ENCODE results near the gene KIAA0319L. TPM values are rescaled to one million over a fixed set of nuclear protein-coding genes. Genes with fewer than 3 reads are reported as not detected.

KIAA0319L gene
- total and polyA plus RNA-seq, 2 experiments from 2014 or later, result 27.2 to 75.1 TPM

DNA sequence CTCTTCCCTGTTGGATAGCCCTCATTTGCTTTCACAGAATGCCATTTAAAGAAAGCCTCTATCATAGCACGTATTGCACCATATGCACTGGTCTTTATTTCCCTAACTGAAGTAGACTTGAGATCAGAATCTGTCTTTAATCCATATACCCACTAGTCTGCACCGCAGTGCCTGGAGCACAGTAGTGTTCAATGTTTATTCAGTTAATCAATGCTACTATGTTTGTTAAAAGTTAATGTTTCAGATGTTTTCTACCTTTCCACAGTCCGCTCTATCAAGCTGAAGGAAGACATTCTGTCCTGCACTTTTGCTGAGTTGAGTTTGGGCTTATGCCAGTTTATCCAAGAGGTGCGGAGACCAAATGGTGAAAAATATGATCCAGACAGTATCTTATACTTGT is 149.5 kb downstream of the KIAA0319L start:
- ATAC-seq (no peak), DNase-seq (ENCODE audit: low spot score) (no peak)
- Histone ChIP-seq H3K79me2 (replicated peaks; ENCODE audit: insufficient read depth) (no peaks in the 10 kb centered on the region), H3F3A (replicated peaks; ENCODE audit: low read depth) (no peaks in the 10 kb centered on the region), H3K27me3 (ENCODE audit: insufficient read depth) (no peaks in the 10 kb centered on the region), H3K36me3 (ENCODE audit: insufficient read depth) (peaks cover 35% of the 10 kb centered on the region), H3K9me2 (ENCODE audit: insufficient read depth) (no peaks in the 10 kb centered on the region), H3K27ac (ENCODE audit: low read depth) (no peak overlapping the region), H4K20me1 (replicated peaks; ENCODE audit: insufficient read depth) (no peaks in the 10 kb centered on the region), H2AFZ (no peak overlapping the region), H3K4me3 (no peak overlapping the region), H3K4me1 (ENCODE audit: insufficient read depth) (peaks cover 6% of the 10 kb centered on the region; the same call in 1 of the 2 replicates), H3K4me2 (no peak overlapping the region)
- Mint-ChIP-seq H3K36me3 (ENCODE audit: low read depth) (peaks cover 65% of the 10 kb centered on the region), H3K27ac (no peak overlapping the region), H3K4me1 (peaks cover 12% of the 10 kb centered on the region; the same call in 2 of the 3 replicates), H3K4me3 (no peak overlapping the region), H3K27me3 (ENCODE audit: insufficient read depth, low read depth, poor library complexity) (peaks cover 2% of the 10 kb centered on the region), H3K9me3 (no peaks in the 10 kb centered on the region; the same call in 2 of the 3 replicates)
- no peak for TF ChIP-seq ZNF331 (CRISPR knock-in tag; IDR thresholded peaks at IDR 0.05; ENCODE audit: low read depth)
- TF ChIP-seq, protein P1, sequence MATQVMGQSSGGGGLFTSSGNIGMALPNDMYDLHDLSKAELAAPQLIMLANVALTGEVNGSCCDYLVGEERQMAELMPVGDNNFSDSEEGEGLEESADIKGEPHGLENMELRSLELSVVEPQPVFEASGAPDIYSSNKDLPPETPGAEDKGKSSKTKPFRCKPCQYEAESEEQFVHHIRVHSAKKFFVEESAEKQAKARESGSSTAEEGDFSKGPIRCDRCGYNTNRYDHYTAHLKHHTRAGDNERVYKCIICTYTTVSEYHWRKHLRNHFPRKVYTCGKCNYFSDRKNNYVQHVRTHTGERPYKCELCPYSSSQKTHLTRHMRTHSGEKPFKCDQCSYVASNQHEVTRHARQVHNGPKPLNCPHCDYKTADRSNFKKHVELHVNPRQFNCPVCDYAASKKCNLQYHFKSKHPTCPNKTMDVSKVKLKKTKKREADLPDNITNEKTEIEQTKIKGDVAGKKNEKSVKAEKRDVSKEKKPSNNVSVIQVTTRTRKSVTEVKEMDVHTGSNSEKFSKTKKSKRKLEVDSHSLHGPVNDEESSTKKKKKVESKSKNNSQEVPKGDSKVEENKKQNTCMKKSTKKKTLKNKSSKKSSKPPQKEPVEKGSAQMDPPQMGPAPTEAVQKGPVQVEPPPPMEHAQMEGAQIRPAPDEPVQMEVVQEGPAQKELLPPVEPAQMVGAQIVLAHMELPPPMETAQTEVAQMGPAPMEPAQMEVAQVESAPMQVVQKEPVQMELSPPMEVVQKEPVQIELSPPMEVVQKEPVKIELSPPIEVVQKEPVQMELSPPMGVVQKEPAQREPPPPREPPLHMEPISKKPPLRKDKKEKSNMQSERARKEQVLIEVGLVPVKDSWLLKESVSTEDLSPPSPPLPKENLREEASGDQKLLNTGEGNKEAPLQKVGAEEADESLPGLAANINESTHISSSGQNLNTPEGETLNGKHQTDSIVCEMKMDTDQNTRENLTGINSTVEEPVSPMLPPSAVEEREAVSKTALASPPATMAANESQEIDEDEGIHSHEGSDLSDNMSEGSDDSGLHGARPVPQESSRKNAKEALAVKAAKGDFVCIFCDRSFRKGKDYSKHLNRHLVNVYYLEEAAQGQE (IDR thresholded peaks at IDR 0.05; ENCODE audit: unreplicated experiment), result no peak
- TF ChIP-seq, protein P2, sequence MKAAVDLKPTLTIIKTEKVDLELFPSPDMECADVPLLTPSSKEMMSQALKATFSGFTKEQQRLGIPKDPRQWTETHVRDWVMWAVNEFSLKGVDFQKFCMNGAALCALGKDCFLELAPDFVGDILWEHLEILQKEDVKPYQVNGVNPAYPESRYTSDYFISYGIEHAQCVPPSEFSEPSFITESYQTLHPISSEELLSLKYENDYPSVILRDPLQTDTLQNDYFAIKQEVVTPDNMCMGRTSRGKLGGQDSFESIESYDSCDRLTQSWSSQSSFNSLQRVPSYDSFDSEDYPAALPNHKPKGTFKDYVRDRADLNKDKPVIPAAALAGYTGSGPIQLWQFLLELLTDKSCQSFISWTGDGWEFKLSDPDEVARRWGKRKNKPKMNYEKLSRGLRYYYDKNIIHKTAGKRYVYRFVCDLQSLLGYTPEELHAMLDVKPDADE (IDR thresholded peaks at IDR 0.05), result no peak
- TF ChIP-seq, protein P3, sequence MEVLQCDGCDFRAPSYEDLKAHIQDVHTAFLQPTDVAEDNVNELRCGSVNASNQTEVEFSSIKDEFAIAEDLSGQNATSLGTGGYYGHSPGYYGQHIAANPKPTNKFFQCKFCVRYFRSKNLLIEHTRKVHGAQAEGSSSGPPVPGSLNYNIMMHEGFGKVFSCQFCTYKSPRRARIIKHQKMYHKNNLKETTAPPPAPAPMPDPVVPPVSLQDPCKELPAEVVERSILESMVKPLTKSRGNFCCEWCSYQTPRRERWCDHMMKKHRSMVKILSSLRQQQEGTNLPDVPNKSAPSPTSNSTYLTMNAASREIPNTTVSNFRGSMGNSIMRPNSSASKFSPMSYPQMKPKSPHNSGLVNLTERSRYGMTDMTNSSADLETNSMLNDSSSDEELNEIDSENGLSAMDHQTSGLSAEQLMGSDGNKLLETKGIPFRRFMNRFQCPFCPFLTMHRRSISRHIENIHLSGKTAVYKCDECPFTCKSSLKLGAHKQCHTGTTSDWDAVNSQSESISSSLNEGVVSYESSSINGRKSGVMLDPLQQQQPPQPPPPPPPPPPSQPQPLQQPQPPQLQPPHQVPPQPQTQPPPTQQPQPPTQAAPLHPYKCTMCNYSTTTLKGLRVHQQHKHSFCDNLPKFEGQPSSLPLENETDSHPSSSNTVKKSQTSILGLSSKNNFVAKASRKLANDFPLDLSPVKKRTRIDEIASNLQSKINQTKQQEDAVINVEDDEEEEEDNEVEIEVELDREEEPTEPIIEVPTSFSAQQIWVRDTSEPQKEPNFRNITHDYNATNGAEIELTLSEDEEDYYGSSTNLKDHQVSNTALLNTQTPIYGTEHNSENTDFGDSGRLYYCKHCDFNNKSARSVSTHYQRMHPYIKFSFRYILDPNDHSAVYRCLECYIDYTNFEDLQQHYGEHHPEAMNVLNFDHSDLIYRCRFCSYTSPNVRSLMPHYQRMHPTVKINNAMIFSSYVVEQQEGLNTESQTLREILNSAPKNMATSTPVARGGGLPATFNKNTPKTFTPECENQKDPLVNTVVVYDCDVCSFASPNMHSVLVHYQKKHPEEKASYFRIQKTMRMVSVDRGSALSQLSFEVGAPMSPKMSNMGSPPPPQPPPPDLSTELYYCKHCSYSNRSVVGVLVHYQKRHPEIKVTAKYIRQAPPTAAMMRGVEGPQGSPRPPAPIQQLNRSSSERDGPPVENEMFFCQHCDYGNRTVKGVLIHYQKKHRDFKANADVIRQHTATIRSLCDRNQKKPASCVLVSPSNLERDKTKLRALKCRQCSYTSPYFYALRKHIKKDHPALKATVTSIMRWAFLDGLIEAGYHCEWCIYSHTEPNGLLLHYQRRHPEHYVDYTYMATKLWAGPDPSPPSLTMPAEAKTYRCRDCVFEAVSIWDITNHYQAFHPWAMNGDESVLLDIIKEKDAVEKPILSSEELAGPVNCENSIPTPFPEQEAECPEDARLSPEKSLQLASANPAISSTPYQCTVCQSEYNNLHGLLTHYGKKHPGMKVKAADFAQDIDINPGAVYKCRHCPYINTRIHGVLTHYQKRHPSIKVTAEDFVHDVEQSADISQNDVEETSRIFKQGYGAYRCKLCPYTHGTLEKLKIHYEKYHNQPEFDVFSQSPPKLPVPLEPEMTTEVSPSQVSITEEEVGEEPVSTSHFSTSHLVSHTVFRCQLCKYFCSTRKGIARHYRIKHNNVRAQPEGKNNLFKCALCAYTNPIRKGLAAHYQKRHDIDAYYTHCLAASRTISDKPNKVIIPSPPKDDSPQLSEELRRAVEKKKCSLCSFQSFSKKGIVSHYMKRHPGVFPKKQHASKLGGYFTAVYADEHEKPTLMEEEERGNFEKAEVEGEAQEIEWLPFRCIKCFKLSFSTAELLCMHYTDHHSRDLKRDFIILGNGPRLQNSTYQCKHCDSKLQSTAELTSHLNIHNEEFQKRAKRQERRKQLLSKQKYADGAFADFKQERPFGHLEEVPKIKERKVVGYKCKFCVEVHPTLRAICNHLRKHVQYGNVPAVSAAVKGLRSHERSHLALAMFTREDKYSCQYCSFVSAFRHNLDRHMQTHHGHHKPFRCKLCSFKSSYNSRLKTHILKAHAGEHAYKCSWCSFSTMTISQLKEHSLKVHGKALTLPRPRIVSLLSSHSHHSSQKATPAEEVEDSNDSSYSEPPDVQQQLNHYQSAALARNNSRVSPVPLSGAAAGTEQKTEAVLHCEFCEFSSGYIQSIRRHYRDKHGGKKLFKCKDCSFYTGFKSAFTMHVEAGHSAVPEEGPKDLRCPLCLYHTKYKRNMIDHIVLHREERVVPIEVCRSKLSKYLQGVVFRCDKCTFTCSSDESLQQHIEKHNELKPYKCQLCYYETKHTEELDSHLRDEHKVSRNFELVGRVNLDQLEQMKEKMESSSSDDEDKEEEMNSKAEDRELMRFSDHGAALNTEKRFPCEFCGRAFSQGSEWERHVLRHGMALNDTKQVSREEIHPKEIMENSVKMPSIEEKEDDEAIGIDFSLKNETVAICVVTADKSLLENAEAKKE (CRISPR knock-in tag; IDR thresholded peaks at IDR 0.05), result no peak
- TF ChIP-seq NANOG (IDR thresholded peaks at IDR 0.05; ENCODE audit: borderline replicate concordance), result no peak
- TF ChIP-seq POLR2AphosphoS5 (IDR thresholded peaks at IDR 0.05; ENCODE audit: low read depth), result no peak
- no peak for TF ChIP-seq CREB1 (CRISPR knock-in tag; IDR thresholded peaks at IDR 0.05; ENCODE audit: low read depth)
- TF ChIP-seq EZH2phosphoT487 (IDR thresholded peaks at IDR 0.05; ENCODE audit: unreplicated experiment), result no peak
- TF ChIP-seq, protein P4, sequence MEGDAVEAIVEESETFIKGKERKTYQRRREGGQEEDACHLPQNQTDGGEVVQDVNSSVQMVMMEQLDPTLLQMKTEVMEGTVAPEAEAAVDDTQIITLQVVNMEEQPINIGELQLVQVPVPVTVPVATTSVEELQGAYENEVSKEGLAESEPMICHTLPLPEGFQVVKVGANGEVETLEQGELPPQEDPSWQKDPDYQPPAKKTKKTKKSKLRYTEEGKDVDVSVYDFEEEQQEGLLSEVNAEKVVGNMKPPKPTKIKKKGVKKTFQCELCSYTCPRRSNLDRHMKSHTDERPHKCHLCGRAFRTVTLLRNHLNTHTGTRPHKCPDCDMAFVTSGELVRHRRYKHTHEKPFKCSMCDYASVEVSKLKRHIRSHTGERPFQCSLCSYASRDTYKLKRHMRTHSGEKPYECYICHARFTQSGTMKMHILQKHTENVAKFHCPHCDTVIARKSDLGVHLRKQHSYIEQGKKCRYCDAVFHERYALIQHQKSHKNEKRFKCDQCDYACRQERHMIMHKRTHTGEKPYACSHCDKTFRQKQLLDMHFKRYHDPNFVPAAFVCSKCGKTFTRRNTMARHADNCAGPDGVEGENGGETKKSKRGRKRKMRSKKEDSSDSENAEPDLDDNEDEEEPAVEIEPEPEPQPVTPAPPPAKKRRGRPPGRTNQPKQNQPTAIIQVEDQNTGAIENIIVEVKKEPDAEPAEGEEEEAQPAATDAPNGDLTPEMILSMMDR (conservative IDR thresholded peaks at IDR 0.05; ENCODE audit: low read depth in 2 of 2), result no peak
- no peak for TF ChIP-seq STAT1 (IDR thresholded peaks at IDR 0.05; ENCODE audit: unreplicated experiment)
- no peak for TF ChIP-seq ZNF114 (CRISPR knock-in tag; IDR thresholded peaks at IDR 0.05)
- no peak for TF ChIP-seq JUNB (IDR thresholded peaks at IDR 0.05; ENCODE audit: unreplicated experiment)
- no peak for TF ChIP-seq EZH2 (IDR thresholded peaks at IDR 0.05; ENCODE audit: low read depth, unreplicated experiment)

Measured in GM23338 (cell line).